Vagina (tissue), 2 donors: ENCODE results near the gene STX1B. TPM values are rescaled to one million over a fixed set of nuclear protein-coding genes. Genes with fewer than 3 reads are reported as not detected.
"Not testable (repeated sequence)": the region's sequence is repeated elsewhere in the genome, so short reads cannot be mapped to it uniquely, and the experiment has no call there.

Experiments used
- DNase-seq, 2 donors: peaks; one replicate each; pipeline ENCODE4 v3.0.0-alpha.2; 2017; ENCODE audit errors: extremely low spot score in 2 of 2
- H3K27ac ChIP-seq: fragments of 200-600 bp; sonication (generic); one replicate; pipeline ENCODE4 v1.5.1; 2019
- H3K27me3 ChIP-seq: fragments of 200-600 bp; sonication (generic); one replicate; pipeline ENCODE4 v1.5.1; 2019
- H3K36me3 ChIP-seq, 2 donors: fragments of 200-600 bp; sonication (generic); one replicate each; pipeline ENCODE4 v1.5.1; 2017 to 2019
- H3K4me1 ChIP-seq: fragments of 200-600 bp; sonication (generic); one replicate; pipeline ENCODE4 v1.5.1; 2019
- H3K4me3 ChIP-seq, 2 donors: fragments of 200-600 bp; sonication (generic); 1 replicate in 1 of 2; 2 replicates in 1 of 2; pipeline ENCODE4 v1.5.1; 2016 to 2019
- H3K9me3 ChIP-seq: fragments of 200-600 bp; sonication (generic); one replicate; pipeline ENCODE4 v1.5.1; 2019
- POLR2A ChIP-seq, 2 donors: fragments of 450-650 bp; IDR thresholded peaks; one replicate each; pipeline ENCODE4 v1.6.1; 2017; ENCODE audit warnings: antibody characterized with exemption in 2 of 2, mild to moderate bottlenecking in 2 of 2, moderate library complexity in 2 of 2
- POLR2AphosphoS5 ChIP-seq, 2 donors: sonication (generic); formaldehyde crosslinking; IDR thresholded peaks; one replicate each; pipeline ENCODE4 v1.9.0; 2017; ENCODE audit warnings: antibody characterized with exemption in 2 of 2, mild to moderate bottlenecking in 2 of 2, low read depth in 1 of 2; ENCODE audit not compliant: insufficient read depth in 1 of 2
- intact Hi-C: fragments of 100-400 bp; cut with DNase I; formaldehyde crosslinking; loops from one replicate; pipeline ENCODE4 v1.15.1; 2023
- total RNA-seq: library from RNA; depleted of rRNA; stranded (reverse); fragments of >200 nt; gene quantifications from one replicate; pipeline ENCODE4 v1.2.3, GENCODE V29; 2016
- TF ChIP-seq, protein P1 (sequence below), 3 experiments: fragments of 450-650 bp in 2 of 3; fragments of 200-600 bp in 1 of 3; sonication (generic) in 1 of 3; IDR thresholded peaks; one replicate each; pipeline ENCODE4 v1.5.1; 2017 to 2019; ENCODE audit warnings: antibody characterized with exemption in 3 of 3, mild to moderate bottlenecking in 2 of 3, moderate library complexity in 2 of 3

The STX1B gene
- total RNA-seq, 1 donor from 2014 or later, result 4.7 TPM

DNA sequence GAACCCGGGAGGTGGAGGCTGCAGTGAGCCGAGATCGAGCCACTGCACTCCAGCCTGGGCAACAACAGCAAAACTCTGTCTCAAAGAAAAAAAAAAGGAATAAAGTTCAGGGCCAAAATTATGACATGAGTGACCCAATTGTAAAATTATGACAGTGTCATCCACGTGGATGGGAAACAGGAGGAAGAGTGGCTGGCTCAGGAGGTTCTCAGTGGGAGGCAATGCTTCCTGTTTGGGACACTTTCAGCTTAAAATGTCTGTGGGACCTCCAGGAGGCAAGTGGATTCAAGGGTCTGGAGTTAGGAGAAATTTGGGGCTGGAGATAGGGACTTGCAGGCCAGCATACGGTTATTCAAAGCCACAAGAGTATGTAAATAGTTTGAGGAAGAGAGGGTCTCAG lies 14.9 kb upstream of the STX1B start:
- intact Hi-C loops, result no loop called here
- Histone ChIP-seq H3K4me1 (no peaks in the 10 kb centered on the region), H3K9me3 (no peaks in the 10 kb centered on the region), H3K36me3 (no peaks in the 10 kb centered on the region), H3K4me3 (no peak overlapping the region), H3K27ac (no peak overlapping the region), H3K27me3 (no peaks in the 10 kb centered on the region)
- TF ChIP-seq, protein P1, sequence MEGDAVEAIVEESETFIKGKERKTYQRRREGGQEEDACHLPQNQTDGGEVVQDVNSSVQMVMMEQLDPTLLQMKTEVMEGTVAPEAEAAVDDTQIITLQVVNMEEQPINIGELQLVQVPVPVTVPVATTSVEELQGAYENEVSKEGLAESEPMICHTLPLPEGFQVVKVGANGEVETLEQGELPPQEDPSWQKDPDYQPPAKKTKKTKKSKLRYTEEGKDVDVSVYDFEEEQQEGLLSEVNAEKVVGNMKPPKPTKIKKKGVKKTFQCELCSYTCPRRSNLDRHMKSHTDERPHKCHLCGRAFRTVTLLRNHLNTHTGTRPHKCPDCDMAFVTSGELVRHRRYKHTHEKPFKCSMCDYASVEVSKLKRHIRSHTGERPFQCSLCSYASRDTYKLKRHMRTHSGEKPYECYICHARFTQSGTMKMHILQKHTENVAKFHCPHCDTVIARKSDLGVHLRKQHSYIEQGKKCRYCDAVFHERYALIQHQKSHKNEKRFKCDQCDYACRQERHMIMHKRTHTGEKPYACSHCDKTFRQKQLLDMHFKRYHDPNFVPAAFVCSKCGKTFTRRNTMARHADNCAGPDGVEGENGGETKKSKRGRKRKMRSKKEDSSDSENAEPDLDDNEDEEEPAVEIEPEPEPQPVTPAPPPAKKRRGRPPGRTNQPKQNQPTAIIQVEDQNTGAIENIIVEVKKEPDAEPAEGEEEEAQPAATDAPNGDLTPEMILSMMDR (IDR thresholded peaks at IDR 0.05), result no peak
- no peak for TF ChIP-seq POLR2A (IDR thresholded peaks at IDR 0.05)
- TF ChIP-seq POLR2AphosphoS5 (IDR thresholded peaks at IDR 0.05; ENCODE audit: insufficient read depth in 1 of 2, low read depth in 1 of 2), result no peak
- no peak for DNase-seq

DNA sequence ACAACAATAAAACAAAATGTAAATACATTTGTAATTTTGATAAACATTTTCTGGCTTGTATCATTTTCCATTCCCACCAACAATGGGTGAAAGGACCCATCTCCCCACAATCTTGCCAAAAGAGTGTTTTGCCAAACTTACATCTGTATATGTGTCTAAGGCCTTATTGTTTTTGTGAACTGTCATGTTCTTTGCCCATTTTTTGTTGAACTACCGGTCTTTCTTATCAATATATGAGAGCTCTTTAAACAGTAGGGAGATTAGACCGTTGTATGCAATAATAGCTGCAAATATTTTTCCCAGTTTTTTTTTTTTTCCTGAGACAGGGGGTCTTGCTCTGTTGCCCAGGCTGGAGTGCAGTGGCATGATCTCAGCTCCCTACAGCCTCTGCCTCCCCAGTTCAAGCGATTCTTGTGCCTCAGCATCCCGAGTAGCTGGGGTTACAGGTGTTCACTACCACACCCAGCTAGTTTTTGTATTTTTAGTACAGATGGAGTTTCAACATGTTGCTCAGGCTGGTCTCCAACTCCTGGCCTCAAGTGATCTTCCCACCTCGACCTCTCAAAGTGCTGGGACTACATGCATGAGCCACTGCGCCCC lies 13.3 kb upstream of the STX1B start:
- TF ChIP-seq, protein P1 (IDR thresholded peaks at IDR 0.05), result no peak
- TF ChIP-seq POLR2AphosphoS5 (IDR thresholded peaks at IDR 0.05; ENCODE audit: insufficient read depth in 1 of 2, low read depth in 1 of 2) (no peak), POLR2A (IDR thresholded peaks at IDR 0.05) (no peak)
- H3K27me3 ChIP-seq, result no peaks in the 10 kb centered on the region
- intact Hi-C loops, result no loop called here
- no peaks in the 10 kb centered on the region for H3K4me1 ChIP-seq
- no peak overlapping the region for H3K27ac ChIP-seq
- no peak overlapping the region for H3K4me3 ChIP-seq
- H3K36me3 ChIP-seq, result no peaks in the 10 kb centered on the region
- no peak for DNase-seq
- no peaks in the 10 kb centered on the region for H3K9me3 ChIP-seq

DNA sequence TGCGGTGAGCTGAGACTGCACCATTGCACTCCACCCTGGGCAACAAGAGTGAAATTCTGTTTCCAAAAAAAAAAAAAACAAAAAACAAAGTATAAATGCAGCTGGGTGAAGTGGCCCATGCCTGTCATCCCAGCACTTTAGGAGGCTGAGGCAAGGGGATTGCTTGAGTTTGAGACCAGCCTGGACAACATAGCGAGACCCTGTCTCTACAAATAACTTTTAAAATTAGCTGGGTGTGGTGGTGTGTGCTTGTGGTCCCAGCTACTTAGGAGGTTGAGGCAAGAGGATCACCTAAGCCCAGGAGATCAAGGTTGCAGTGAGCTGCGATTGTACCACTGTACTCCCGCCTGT lies 12.8 kb upstream of the STX1B start:
- TF ChIP-seq, protein P1 (IDR thresholded peaks at IDR 0.05), result no peak
- TF ChIP-seq POLR2A (IDR thresholded peaks at IDR 0.05) (no peak), POLR2AphosphoS5 (IDR thresholded peaks at IDR 0.05; ENCODE audit: insufficient read depth in 1 of 2, low read depth in 1 of 2) (no peak)
- DNase-seq, result no peak
- H3K4me1 ChIP-seq, result no peaks in the 10 kb centered on the region
- H3K27ac ChIP-seq, result no peak overlapping the region
- no peak overlapping the region for H3K4me3 ChIP-seq
- no peaks in the 10 kb centered on the region for H3K36me3 ChIP-seq
- no peaks in the 10 kb centered on the region for H3K27me3 ChIP-seq
- intact Hi-C loops, result no loop called here
- no peaks in the 10 kb centered on the region for H3K9me3 ChIP-seq

DNA sequence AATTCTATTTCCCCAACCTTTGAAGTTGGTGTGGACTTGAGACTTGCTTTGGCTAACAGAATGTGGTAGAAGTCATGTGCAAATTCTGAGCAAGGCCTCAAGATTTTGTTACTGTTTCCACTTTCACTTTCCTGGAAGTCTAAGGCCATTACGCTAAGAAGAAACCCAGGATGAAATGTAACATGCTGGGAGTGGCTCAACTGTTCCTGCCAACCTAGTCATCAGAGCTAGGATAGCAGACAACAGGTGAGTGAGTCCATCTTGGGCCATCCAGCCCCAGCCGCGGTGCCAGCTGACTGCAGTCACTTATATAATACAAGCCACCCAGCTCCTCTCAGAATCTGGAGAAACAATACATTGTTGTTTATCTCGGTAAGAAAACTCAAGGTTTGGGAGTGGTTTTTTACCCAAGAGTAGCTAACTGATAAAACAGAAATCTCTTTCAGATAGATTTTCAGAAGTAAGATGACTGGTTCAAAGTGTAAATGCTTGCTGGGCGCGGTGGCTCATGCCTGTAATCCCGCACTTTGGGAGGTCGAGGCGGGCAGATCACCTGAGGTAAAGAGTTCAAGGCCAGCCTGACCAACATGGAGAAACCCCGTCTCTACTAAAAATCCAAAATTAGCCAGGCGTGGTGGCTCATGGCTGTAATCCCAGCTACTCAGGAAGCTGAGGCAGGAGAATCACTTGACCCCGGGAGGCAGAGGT lies 12.3 kb upstream of the STX1B start:
- Histone ChIP-seq H3K27me3 (no peaks in the 10 kb centered on the region), H3K4me3 (no peak overlapping the region), H3K27ac (no peak overlapping the region), H3K4me1 (no peaks in the 10 kb centered on the region), H3K36me3 (no peaks in the 10 kb centered on the region), H3K9me3 (no peaks in the 10 kb centered on the region)
- TF ChIP-seq, protein P1 (IDR thresholded peaks at IDR 0.05), result no peak
- no peak for TF ChIP-seq POLR2A (IDR thresholded peaks at IDR 0.05)
- no peak for TF ChIP-seq POLR2AphosphoS5 (IDR thresholded peaks at IDR 0.05; ENCODE audit: insufficient read depth in 1 of 2, low read depth in 1 of 2)
- intact Hi-C loops, result no loop called here
- DNase-seq, result no peak

DNA sequence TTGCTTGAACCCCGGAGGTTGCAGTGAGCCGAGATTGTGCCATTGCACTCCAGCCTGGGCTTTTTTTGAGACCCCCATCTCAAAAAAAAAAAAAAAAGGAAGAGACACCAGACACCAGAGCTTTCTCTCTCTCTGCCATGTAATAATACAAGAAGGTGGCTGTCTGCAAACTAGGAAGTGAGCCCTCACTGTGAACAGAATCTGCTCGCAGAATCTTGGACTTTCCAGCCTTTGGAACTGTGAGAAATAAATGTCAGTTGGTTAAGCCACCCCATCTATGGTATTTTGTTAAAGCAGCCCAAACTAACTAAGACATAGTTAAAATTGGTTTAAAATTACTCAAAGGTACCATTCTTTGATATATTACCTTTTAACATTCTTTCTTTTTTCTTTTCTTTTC lies 10.1 kb upstream of the STX1B start:
- TF ChIP-seq POLR2A (IDR thresholded peaks at IDR 0.05), result no peak
- TF ChIP-seq, protein P1 (IDR thresholded peaks at IDR 0.05), result no peak
- TF ChIP-seq POLR2AphosphoS5 (IDR thresholded peaks at IDR 0.05; ENCODE audit: insufficient read depth in 1 of 2, low read depth in 1 of 2), result no peak
- intact Hi-C loops, result no loop called here
- no peaks in the 10 kb centered on the region for H3K36me3 ChIP-seq
- H3K4me1 ChIP-seq, result no peaks in the 10 kb centered on the region
- no peaks in the 10 kb centered on the region for H3K27me3 ChIP-seq
- no peak overlapping the region for H3K27ac ChIP-seq
- no peaks in the 10 kb centered on the region for H3K9me3 ChIP-seq
- no peak overlapping the region for H3K4me3 ChIP-seq
- DNase-seq, result no peak

DNA sequence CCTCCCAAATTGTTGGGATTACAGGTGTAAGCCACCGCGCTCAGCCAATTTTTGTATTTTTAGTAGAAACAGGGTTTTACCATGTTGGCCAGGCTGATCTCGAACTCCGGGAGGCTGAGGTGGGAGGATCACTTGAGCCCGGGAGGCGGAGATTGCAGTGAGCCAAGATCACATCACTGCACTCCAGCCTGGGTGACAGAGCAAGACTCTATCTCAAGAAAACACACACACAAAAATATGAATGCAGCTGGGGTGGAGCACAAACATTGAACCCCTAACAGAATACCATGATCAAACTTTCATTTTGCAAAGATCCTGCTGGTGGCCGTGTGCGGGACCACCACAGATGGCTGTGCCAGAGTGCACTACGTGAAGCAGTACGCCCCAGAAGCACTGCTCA lies 7.3 kb upstream of the STX1B start:
- H3K27ac ChIP-seq, intact Hi-C loops, H3K9me3 ChIP-seq, H3K4me3 ChIP-seq, H3K4me1 ChIP-seq, H3K27me3 ChIP-seq, DNase-seq, H3K36me3 ChIP-seq: not testable (repeated sequence)
